HG02852 (cell line): ENCODE data around the gene CIPC.
A peak's percentile ranks its signal among the peaks of the same experiment; 100 is the strongest.

Experiments used
- ATAC-seq: cut with Tn5 transposase; IDR thresholded peaks from one replicate; pipeline ENCODE4 v1.9.1; 2021; ENCODE audit warnings: mild to moderate bottlenecking, moderate library complexity; ENCODE audit not compliant: unreplicated experiment

CIPC gene

GRCh38 chr14:77068517-77069200, 29.4 kb upstream of the CIPC start:
- ATAC-seq: no peak

DNA sequence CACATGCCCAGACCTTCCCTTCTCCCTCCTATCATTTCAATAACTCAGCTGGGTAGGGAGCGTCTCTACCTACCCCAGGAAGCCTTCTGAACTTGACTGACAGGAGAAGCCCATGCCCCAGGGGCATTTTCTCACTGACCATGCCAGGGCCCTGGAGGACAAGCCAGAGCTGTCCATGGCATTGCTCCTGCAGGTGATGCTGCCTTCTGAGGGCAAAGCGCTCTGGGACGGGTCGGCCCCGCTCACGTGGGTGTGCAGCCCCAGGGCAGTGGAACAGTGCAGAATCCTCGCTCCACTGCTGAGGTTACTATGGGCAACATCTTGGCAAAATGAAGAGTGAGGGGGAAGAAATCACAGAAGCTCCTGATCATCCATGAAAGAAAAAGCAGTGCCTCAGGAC, 28.5 kb upstream of the CIPC start:
- no peak for ATAC-seq

- no peak for ATAC-seq
These were observed 26.1 kb upstream of the CIPC start for GRCh38 chr14:77071938-77072388.

GRCh38 chr14:77074969-77075368, 23.1 kb upstream of the CIPC start:
- no peak for ATAC-seq

DNA sequence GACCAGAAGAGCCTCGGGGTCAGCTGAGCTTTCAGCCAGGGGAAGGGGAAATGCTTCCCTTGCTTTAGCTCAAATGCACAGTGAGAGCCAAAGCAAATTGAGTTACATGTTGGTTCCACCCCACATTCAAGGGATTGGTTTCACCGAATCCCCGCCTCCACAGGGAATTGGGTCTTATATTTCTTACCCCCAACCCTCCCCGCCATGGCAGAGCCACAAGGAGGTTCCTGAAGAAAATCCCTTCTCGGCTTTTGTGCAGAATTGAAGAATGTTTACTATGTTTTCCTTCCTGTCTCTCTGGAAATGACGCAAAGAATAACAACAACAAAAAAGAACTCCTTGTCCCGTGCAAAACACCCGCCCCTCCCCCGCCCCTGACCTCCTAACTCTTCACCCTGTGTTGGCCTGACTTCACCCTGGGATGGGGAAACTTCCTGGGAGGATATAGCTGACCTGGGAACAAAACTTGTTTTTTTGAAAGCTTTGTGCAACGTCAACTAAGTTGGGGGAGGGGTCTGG, 21.9 kb upstream of the CIPC start:
- ATAC-seq: no peak

- no peak for ATAC-seq
These were observed 21.0 kb upstream of the CIPC start for GRCh38 chr14:77077040-77077439.

- no peak for ATAC-seq
These were observed 15.7 kb upstream of the CIPC start for GRCh38 chr14:77082356-77082755.

GRCh38 chr14:77083082-77083481, 15.0 kb upstream of the CIPC start:
- ATAC-seq: no peak

DNA sequence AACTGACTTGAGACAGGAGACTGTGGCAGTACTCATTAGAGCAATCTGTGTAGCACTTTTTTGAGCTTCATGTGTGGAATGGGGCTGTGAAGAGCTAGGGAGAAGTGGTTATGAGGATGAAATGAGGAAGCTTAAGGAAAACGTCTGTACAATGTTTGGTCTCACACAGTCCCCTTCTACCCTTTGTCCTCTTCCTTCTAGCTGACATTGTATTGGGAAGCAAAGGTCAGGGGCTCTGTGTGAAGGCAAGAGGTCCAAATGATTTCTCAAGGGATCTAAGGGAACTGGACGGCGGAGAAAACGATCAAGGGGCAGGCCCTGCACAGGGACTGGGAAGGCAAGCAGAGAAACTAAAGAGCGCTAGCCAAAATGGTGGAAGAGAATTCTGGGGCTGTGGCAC, 13.1 kb upstream of the CIPC start:
- no peak for ATAC-seq

- ATAC-seq: no peak
These were observed 12.5 kb upstream of the CIPC start for GRCh38 chr14:77085538-77085937.

DNA sequence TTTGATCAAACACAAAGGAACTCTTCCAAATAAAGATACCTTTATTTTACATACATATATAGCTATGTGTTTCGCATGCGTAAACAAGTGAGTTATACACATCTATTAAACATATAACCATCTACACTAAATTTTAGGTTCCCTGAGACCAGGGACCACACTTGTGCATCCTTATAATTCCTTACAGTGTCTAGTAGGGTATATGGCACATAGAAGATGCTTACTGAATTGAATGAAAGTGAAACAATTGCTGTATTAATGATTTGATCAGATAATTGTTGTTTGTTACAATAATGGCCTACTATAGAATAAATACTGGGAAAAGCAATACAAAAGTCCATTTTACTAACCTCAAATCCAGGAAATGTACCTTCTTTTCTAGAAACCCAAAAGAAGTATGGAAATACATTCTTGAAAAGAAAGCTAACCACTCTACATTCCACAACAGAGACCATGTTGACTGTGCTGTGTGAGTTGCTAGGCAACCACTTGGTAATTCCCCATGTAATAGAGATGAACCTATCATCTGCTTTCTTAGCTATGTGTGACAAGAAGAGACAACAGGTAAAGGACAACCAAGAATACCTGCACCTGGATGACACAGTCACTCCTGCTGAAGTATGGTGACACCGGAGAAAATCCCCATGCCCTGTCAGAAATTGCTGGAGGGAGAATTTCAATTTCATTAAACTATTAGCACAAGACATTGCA, 11.9 kb upstream of the CIPC start:
- ATAC-seq: peak; percentile 49

- ATAC-seq: no peak
These were observed 11.1 kb upstream of the CIPC start for GRCh38 chr14:77086951-77087350.

DNA sequence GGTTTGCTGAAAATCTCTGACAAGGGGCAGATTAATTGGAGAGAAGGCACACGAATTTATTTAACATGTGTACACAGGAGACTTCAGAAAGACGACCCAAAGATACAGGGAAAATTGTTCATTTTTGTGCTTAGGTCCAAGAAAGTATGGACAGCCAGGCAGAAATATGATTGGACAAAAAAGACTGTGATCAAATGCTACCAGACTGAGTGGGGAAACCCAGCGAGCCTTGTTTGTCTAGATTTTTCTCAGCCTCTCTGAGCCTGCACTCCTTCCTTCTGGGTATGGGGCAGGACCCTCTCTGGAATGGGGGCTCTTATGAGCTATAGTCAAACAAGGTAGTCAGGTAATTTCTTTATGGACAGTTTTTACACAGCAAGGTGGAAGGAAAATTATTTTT, 10.4 kb upstream of the CIPC start:
- ATAC-seq: no peak

GRCh38 chr14:77088219-77088618, 9.8 kb upstream of the CIPC start:
- ATAC-seq: no peak

GRCh38 chr14:77088645-77089044, 9.4 kb upstream of the CIPC start:
- ATAC-seq: no peak

DNA sequence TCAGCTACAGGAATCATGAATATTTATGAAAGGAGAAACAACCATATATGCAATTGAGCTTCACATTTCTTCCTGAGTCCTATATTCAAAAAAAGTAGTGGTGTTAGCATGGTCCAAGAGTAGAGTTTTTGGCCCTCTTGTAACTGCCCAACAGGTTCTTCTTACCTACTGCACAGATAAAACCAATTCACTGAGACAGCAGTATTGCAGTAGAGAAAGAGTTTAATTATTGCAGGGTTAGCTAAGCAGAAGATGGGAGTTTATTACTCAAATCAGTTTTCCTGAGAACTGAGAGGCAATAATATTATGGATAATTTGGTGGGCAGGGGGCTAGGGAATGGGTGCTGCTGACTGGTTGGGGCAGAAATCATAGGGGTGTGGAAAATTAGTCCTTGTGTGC, 6.5 kb upstream of the CIPC start:
- ATAC-seq: no peak

DNA sequence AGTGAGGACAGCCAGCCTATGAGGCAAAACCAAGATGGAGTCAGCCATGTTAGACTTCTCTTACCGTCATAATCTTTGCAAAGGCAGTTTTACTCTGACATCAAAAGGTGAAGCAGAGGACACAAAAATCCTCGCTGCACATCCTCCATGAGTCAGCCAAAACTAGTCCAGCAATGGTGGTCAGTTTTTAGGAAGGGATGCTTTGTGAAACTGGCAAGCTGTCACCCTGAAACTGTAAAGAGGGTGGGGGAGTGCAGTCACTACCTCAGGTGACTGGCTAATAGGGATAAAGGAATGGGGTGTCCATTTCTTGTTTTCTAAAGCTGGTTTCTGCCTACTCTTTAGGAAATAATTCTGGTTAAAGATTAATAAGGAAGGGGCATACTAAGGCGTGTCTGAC, 5.4 kb upstream of the CIPC start:
- ATAC-seq: no peak

DNA sequence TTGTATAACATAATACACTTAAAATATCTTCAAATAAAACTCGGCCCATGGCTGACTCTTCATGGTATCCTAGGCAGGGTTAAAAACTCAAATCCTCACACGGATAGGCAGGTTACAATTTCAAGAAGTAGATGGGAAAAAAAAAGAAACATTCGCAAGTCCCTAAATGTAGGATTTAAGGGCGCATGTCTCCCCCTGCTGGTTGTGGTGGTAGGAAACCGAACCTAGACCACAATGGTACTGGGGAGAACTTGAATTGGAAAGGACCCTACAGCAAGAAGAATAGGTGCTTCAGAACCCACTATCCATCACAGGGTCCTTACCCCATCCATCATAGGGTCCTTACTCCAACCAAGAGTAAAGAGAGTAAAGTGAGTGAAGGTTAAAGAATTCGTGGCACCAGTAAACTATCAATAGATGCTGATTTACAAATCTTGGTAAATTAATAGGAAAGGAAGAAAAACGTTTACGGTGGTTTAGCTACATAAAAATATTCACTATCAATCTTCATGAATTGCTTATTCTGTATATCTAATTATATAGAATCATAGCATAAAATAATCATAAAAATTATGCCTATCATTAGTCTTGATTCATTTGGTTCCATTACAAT, 3.3 kb upstream of the CIPC start:
- ATAC-seq: no peak

DNA sequence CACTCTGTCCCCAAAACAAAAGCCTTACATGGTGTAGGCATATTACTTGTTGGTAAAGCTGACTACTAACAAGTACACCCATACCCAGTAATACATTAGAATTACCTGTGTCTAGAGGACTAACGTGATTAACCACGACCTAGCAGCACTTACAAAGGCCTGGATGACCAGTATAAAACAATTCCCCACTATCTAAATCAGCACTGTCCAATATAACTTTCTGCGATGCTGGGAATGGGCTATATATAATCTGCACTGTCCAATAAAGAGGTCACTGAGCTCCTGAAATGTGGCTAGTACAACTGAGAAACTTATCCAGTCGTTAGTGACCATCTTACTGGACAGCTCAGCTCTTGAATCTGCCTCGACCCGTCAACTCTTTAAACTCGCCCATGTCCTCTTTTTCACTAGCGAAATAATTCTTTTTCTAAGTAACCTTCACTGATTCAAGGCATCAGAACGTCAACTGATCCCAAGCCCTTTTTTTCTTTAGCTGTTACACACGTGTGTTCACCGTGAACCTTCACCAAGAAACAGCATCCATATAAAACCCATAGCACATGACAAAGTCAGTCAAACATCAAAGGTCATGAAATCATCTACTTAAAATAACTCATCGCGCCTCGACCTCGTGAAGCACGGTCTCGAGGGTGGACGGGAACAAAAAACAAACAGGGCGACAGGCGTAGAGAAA, 905 bp upstream of the CIPC start:
- ATAC-seq: no peak

- no peak for ATAC-seq
These were observed 683 bp downstream of the CIPC start for GRCh38 chr14:77098529-77099353.
